ENCODE data around the gene OSBPL5. TPM values are rescaled to one million over a fixed set of nuclear protein-coding genes. Genes with fewer than 3 reads are reported as not detected.
A peak's percentile ranks its signal among the peaks of the same experiment; 100 is the strongest.

OSBPL5 gene
- total RNA-seq, 1 donor from 2014 or later = 31.4 TPM

GRCh38 chr11:3155216-3155615, 9.9 kb downstream of the OSBPL5 start:
- Mint-ChIP-seq H3K4me1 (peaks cover 32% of the 10 kb centered on the region), H3K9me3 (no peaks in the 10 kb centered on the region), H3K27ac (ENCODE audit: unreplicated experiment) (no peak overlapping the region)

DNA sequence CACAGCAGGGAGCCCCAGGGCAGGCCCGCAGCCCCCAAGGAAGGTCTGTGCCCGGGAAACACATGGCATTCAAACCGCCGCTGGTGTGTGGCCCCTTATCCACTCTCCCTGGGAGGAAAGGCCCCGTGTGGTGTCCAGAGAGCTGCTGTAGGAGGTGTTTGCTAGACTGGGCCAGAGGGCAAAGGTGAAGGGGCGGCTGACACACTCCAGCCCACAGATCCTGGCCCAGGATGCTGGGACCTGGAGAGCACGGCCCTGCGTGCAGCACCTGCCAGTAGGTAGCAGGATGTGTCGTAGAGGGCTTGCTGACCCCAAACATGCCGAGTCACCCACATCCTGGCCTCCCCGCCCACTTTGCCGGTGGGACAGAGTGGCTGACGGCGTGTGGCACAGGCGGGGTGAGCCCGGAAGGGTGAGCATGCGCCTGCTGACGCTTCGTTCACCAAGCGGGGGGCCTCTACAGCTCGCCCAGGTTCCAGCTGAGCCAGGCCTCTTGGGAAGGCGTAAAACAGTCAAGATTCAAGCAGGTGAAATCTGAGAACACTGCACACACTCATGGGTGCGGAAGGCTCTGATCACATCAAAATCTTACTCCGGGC, 11.0 kb downstream of the OSBPL5 start:
- Mint-ChIP-seq H3K27me3 (ENCODE audit: low read depth) (no peaks in the 10 kb centered on the region), H3K9me3 (no peaks in the 10 kb centered on the region), H3K36me3 (ENCODE audit: low read depth) (no peaks in the 10 kb centered on the region), H3K4me3 (no peak overlapping the region), H3K27ac (ENCODE audit: unreplicated experiment) (no peak overlapping the region), H3K4me1 (peaks cover 33% of the 10 kb centered on the region)
- DNase-seq (ENCODE audit: low read depth, low spot score) = no peak
- TF ChIP-seq CTCF (conservative IDR thresholded peaks at IDR 0.05) = no peak

More at GRCh38 chr11:3155216-3155615, 9.9 kb downstream of the OSBPL5 start:
- no peaks in the 10 kb centered on the region for H3K36me3 Mint-ChIP-seq (ENCODE audit: low read depth)
- no peaks in the 10 kb centered on the region for H3K27me3 Mint-ChIP-seq (ENCODE audit: low read depth)
- no peak for DNase-seq (ENCODE audit: low read depth, low spot score)
- no peak overlapping the region for H3K4me3 Mint-ChIP-seq
- TF ChIP-seq CTCF (conservative IDR thresholded peaks at IDR 0.05) = no peak

GRCh38 chr11:3153291-3153861, 11.7 kb downstream of the OSBPL5 start:
- TF ChIP-seq CTCF (conservative IDR thresholded peaks at IDR 0.05) = no peak
- no peaks in the 10 kb centered on the region for H3K36me3 Mint-ChIP-seq (ENCODE audit: low read depth)
- H3K9me3 Mint-ChIP-seq = no peaks in the 10 kb centered on the region
- no peak for DNase-seq (ENCODE audit: low read depth, low spot score)
- H3K4me3 Mint-ChIP-seq = peak overlapping the region; percentile 47
- no peaks in the 10 kb centered on the region for H3K27me3 Mint-ChIP-seq (ENCODE audit: low read depth)
- no peak overlapping the region for H3K27ac Mint-ChIP-seq (ENCODE audit: unreplicated experiment)
- H3K4me1 Mint-ChIP-seq = peaks cover 37% of the 10 kb centered on the region

DNA sequence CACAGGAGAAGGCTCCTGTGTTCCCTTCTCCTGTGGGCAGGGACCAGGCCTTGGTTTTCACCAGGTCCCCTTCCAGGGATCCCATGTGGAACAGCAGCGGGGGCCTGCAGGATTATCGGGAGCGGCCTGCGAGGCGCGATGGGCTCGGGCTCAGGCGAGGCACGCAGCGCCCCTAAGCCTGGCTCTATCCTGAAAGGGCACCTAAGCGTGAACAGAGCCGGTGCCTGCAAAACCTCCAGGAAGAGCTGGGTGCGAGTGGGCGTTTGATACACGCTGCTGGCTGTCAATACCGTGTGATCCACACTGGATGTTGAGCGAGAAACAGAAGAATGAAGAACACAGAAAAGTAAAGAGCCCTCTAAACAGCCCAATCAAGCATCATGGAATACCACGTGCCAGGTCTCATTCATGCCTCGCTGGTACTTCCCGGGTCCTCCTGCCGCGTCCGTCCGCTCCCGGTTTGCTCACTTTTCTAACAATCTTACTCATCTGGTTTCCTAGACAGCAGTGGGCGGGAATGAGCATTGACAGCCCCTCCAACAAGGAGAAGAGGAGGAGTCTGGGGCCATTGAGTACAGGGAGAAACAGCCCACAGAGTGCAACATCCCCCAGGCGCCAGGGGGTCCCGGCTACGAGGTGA, 12.5 kb downstream of the OSBPL5 start:
- Mint-ChIP-seq H3K27me3 (ENCODE audit: low read depth) (no peaks in the 10 kb centered on the region), H3K4me1 (peaks cover 38% of the 10 kb centered on the region), H3K36me3 (ENCODE audit: low read depth) (no peaks in the 10 kb centered on the region), H3K9me3 (no peaks in the 10 kb centered on the region), H3K4me3 (peak overlapping the region; percentile 24), H3K27ac (ENCODE audit: unreplicated experiment) (no peak overlapping the region)
- no peak for TF ChIP-seq CTCF (conservative IDR thresholded peaks at IDR 0.05)
- no peak for DNase-seq (ENCODE audit: low read depth, low spot score)

DNA sequence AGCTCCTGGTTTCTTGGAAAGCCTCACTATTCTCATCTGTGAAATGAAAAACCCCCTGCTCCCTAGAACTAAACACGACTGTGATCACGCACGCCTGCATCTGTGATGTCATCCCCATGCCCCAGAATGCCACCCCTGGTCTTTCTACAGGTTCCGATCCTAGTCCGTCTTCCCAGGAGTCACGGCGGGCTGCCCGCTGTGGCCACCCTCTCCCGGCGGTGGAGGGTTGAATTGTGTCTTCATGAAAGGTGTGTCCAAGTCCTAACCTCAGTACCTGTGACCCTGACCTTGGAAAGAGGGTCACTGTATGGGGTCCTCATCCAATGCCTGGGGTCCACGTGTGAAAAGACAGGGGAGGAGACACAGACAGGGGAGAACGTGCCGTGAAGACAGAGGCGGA, 14.4 kb downstream of the OSBPL5 start:
- Mint-ChIP-seq H3K27me3 (ENCODE audit: low read depth) (no peaks in the 10 kb centered on the region), H3K4me3 (no peak overlapping the region), H3K9me3 (no peaks in the 10 kb centered on the region), H3K36me3 (ENCODE audit: low read depth) (no peaks in the 10 kb centered on the region), H3K27ac (ENCODE audit: unreplicated experiment) (no peak overlapping the region), H3K4me1 (peaks cover 30% of the 10 kb centered on the region)
- DNase-seq (ENCODE audit: low read depth, low spot score) = no peak
- no peak for TF ChIP-seq CTCF (conservative IDR thresholded peaks at IDR 0.05)
